ENCODE results near the gene BHLHE41. TPM values are rescaled to one million over a fixed set of nuclear protein-coding genes. Genes with fewer than 3 reads are reported as not detected.

BHLHE41 gene
- total and polyA plus RNA-seq, 2 of the 4 experiments (the other 2 are of a cell fraction), result 0.72 to 3.8 TPM

DNA sequence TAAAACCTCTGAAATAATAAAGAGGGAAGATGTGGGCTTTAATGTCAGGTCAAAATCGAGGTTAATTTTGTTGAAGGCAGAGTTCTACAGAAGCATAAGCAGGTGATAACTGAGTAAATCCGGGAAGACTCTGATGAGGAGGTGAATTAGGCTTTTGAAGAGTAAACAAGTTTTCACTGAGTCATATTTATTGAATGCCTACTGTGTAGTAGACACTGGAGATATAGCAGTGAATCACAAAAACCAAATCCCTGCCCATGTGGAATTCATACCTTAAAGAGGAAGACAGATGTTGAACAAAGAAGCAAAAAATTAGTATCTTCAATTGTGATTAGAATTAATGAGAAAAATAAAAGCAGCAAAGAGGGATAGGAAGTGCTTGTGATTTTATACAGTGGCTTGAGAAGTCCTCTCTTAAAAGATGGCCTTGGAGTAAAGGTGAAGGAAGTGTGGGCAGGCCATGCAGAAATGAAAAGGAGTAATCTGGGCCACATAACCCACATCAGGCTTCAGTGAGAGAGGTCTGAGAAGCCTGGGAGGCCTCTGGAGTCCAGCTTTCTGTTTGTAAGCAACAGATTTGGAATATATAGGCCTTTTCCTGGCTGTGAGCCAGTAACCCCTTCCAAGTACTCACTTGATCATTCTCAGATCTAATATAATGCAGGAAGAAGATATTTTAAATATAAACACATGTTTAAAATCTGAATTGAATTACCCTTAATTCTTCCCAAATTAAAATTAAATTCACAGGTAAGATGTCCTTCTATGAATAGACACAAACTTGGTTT lies 46.7 kb downstream of the BHLHE41 start:
- peak; percentile 46 for DNase-seq
- POLR2A ChIA-PET (ENCODE audit: unreplicated experiment), result no interaction called here
- H3K56ac ChIP-seq (ENCODE audit: extremely low read depth, insufficient read depth, low read length), result no peak overlapping the region
- H2AK5ac ChIP-seq (ENCODE audit: low read depth, low read length), result no peak overlapping the region
- no peak overlapping the region for H2BK5ac ChIP-seq (ENCODE audit: low read depth, low read length, poor library complexity, severe bottlenecking)
- intact Hi-C loops (cut with micrococcal nuclease), result no loop called here
- H3K4ac ChIP-seq (ENCODE audit: low read depth, low read length), result no peak overlapping the region
- H3K4me1 ChIP-seq (ENCODE audit: control insufficient read depth, insufficient read depth, low read length), result no peaks in the 10 kb centered on the region
- H2BK20ac ChIP-seq (ENCODE audit: low read depth, low read length), result no peak overlapping the region
- H2BK15ac ChIP-seq (ENCODE audit: low read depth, low read length), result no peak overlapping the region
- no peak overlapping the region for H2AK9ac ChIP-seq (replicated peaks; ENCODE audit: low read depth, low read length, poor library complexity)
- ATAC-seq (ENCODE audit: low read depth), result peak; percentile 53; the same call in 1 of the 2 replicates
- no peak overlapping the region for H3K4me3 ChIP-seq (ENCODE audit: insufficient read depth, low read depth, low read length)
- H4K8ac ChIP-seq (ENCODE audit: low read depth in 2 of 2, low read length in 2 of 2), result no peak overlapping the region
- no peak overlapping the region for H3K18ac ChIP-seq (ENCODE audit: low read depth, low read length)
- H4K91ac ChIP-seq (ENCODE audit: insufficient read depth, low read depth, low read length), result no peak overlapping the region
- WGBS, 2 experiments (ENCODE audit: extremely low coverage in 2 of 2, insufficient read length in 1 of 2), result 63% methylated on average over 2 of the region's 2 CpGs; no CpG with 5 or more reads in 1 of the 2 experiments
- H3K79me1 ChIP-seq (ENCODE audit: low read depth in 1 of 2, low read length in 2 of 2), result peaks cover 0 to 6% of the 10 kb centered on the region in 2 experiments; a peak in 2 of 4 replicates
- H2AFZ ChIP-seq (replicated peaks; ENCODE audit: low read length, poor library complexity), result no peak overlapping the region
- dilution Hi-C loops (cut with HindIII; ENCODE audit: low sequenced_read_pairs, unreplicated experiment), result no loop called here
- H3K14ac ChIP-seq (replicated peaks; ENCODE audit: low read depth, low read length), result no peak overlapping the region
- H4K5ac ChIP-seq (ENCODE audit: low read depth, low read length), result no peak overlapping the region
- no peak overlapping the region for H3K27ac ChIP-seq (ENCODE audit: insufficient read depth, low read length)
- no peaks in the 10 kb centered on the region for H3K9me1 ChIP-seq (ENCODE audit: insufficient read depth, low read length)
- no peak overlapping the region for H3K23ac ChIP-seq (ENCODE audit: low read depth, low read length)
- H3K9me3 ChIP-seq (ENCODE audit: control insufficient read depth, insufficient read depth, low read length), result peaks cover 4% of the 10 kb centered on the region; the same call in 1 of the 2 replicates
- BruUV-seq (replicated peaks), result no TSS peak
- H3K4me2 ChIP-seq (ENCODE audit: low read depth, low read length), result no peak overlapping the region
- no peak overlapping the region for H3K9ac ChIP-seq (ENCODE audit: low read depth, low read length)
- H2BK120ac ChIP-seq (ENCODE audit: low read depth, low read length), result no peak overlapping the region
- in situ Hi-C loops (cut with MboI; ENCODE audit: low sequenced_read_pairs), result no loop called here
- CTCF ChIA-PET, result interaction anchor here (1.1 kb wide), 1 partner anchor 9 kb away, joined by 3 read pairs; no protein-coding TSS in a partner anchor
- TF ChIP-seq, protein P1, sequence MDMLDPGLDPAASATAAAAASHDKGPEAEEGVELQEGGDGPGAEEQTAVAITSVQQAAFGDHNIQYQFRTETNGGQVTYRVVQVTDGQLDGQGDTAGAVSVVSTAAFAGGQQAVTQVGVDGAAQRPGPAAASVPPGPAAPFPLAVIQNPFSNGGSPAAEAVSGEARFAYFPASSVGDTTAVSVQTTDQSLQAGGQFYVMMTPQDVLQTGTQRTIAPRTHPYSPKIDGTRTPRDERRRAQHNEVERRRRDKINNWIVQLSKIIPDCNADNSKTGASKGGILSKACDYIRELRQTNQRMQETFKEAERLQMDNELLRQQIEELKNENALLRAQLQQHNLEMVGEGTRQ (IDR thresholded peaks at IDR 0.05; ENCODE audit: low read depth, low read length), result no peak
- peak; percentile 6; the same call in 1 of the 2 replicates for TF ChIP-seq FOS (IDR thresholded peaks at IDR 0.05; ENCODE audit: low read depth, low read length)
- H4K20me1 ChIP-seq (ENCODE audit: insufficient read depth, low read length), result no peaks in the 10 kb centered on the region
- H3K27me3 ChIP-seq (ENCODE audit: control insufficient read depth, insufficient read depth, low read length), result no peaks in the 10 kb centered on the region
- H3K36me3 ChIP-seq (ENCODE audit: control insufficient read depth, insufficient read depth, low read length), result peaks cover 2% of the 10 kb centered on the region; the same call in 1 of the 2 replicates

Other genes starting within 250 kb of the BHLHE41 start
- 50.5 and 50.8 TPM in 2 replicates for gene RASSF8, start 166.4 kb downstream of the BHLHE41 start, total RNA-seq (2012; rRNA removed)
- gene RASSF8, start 166.4 kb downstream of the BHLHE41 start, polyA plus RNA-seq (2012; rRNA removed), result 10.8 and 11.1 TPM in 2 replicates
- gene SSPN, start 70.5 kb upstream of the BHLHE41 start, total RNA-seq (2012; rRNA removed), result 5.6 and 7.8 TPM in 2 replicates
- gene SSPN, start 70.5 kb upstream of the BHLHE41 start, polyA plus RNA-seq (2012; rRNA removed), result 3.5 and 4.1 TPM in 2 replicates